T-helper 22 cell (primary cell): ENCODE results near the gene STX16.

Source experiments
- DNase-seq: peaks from one replicate; pipeline ENCODE4 v3.0.0-alpha.2; 2020; ENCODE audit warnings: low read depth

STX16 gene

DNA sequence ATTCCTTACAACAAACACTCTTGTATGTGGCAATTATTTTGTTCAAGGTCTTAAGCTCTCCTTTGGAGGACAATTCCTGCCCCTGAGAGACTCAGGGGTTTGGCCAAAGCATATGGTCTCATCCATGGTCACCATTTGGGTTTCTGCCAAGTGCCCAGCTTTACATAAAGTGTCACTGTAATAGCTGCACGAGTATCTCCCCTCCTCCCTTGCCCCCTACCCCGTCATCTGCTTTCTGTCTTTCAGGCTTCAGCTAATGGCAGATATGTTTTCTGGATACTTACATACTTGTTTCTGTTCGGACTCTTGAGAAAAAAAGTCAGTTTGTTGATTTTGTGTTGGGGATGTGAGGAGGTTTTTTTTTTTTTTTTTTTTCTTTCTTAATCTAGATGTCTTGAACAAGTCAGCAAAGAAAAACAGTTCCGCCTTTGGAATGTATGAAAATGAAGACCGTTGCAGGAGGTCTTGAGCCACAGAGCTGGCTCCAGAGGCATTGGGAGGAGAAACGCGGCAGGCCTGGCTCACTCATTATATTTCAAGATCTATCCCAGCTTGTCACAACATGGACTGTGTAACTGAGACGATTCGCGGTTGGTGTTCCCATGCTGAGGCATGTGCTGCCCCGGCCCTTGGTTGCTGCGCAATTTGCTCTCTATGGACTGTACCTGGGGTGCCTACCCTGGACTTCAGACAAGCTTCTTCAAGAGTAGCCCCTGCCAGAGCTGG is 32.6 kb upstream of the STX16 start:
- DNase-seq = no peak

DNA sequence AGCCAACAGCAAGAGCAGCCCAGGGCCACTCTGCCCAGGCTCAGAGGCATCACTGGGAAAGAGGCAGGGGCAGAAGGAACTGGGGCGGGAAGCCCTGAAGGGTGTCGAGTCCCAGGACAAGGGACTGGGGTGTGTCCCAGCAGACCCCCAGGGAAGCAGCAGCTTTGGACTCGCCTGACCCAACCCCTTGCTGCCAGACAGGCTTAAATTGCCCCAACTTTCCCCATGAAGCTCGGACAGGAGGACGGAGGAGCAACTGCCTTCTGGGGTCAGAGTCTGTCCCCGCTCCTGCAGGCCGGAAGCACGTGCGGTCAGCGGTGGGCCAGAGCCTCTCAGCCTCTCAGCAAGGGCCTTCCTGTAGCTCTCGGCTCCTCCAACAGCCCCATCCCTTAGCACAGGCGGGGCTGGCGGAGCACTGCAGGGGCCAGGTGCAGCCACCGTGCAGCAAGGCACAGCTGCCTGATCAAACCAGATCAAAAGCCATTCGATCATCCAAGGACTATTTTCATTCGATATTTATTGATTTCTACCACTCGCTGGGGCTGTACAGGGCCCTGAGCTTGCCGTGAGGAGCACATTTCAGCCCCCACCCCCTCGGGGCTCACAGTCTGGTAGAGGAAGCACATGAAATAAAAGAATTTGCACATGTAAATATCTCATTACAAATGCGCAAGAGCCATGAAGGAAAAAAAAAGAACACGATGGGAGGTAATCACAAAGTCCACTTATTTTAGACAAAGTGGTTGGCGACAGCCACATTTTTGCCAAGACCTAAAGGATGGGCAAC is 31.8 kb upstream of the STX16 start:
- no peak for DNase-seq

DNA sequence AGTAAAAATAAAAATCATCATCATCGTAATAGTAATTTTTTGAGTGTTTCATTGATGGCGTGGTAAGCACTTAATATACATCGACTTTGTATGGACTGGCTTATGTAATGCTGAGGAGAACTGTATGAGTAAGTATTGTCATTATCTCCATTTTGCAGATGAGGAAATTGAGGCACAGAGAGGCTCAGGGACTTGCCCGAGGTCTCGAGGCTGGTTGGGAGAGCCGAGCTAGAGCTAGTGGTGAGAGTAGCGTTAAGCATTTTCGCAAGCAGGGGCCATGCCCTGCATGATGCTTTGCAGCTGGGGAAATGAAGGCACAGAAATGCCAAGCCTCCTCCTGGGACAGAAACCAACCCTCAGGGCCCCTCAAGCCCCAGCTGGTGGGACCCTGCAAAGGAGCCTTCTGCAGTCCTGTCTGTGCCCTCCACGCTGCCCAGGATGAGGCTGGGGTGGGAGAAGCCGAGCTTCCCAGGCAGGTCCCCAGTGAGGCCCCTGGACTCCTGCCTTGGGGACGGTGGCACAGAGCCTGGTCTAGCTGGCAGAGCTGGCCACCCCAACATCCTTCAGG is 31.1 kb upstream of the STX16 start:
- no peak for DNase-seq

DNA sequence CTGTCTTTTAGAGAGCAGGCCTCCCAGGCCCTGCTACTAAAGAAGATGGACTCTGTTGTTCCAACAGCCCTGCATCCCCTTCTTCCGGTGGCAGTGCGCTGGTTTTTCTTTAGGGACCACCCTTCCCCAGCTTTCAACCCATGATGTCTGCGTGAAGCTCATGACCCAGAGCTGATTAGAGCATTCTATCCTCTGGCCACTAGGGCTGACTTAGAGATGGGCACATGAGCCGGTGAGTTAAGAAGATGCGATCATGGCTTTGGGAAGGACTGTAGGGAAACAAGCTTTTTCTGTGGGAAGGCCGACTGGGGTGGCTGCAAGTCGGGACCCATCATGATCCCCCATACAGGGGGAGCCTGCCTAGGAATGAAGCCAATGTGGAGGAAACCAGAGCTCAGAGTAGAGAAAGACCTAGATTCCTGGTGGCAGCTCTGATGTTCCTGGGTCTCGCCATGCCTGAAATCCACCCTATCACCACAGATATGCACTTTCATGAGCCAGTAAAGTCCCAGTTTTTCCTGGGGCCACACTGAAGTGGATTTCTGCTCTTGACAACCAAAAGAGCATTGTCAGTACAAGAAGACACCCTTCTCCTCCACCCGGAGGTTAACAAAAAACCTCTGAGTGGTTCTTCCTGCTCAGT is 29.1 kb upstream of the STX16 start:
- DNase-seq = no peak

GRCh38 chr20:58622671-58623578 is 28.2 kb upstream of the STX16 start:
- DNase-seq = no peak

DNA sequence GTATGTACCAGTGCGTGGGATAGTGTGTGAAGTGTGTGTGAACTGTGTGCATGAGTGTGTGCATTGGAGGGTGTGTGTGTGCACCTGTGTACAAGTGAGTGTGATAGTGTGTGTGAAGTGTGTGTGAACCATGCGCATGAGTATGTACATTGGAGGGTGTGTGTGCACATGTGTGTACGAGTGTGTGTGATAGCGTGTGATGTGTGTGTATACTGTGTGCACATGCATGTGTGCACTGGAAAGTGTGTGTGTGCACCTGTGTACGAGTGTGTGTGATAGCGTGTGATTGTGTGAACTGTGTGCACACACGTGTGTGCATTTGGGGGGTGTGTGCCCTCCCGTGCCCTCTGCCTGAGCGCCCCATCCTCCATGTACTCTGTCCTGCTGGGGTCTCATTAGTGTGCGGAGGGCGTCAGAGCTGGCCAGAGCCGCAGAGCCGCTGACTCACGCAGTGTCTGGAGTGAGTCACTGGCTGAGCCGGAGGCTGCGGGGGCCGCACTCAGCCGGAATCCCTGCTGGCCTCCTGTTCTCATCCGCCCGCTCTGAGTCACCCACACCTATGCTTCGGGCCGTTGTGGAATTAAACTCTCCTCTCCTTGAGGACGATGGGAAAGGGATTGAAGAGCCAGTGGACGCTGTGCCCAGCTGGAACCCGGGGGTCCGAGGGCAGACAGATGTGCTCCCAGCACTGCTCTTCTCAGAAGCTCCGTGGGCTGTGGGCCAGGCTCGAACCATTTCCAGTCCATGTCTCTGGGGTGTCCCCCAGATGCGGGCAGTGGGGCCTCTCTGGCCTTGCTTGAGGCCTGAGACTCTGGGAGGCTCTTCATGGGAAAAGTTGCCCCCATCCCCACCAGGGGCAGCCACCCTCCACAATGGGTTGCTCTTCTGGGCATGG is 27.3 kb upstream of the STX16 start:
- DNase-seq = no peak

DNA sequence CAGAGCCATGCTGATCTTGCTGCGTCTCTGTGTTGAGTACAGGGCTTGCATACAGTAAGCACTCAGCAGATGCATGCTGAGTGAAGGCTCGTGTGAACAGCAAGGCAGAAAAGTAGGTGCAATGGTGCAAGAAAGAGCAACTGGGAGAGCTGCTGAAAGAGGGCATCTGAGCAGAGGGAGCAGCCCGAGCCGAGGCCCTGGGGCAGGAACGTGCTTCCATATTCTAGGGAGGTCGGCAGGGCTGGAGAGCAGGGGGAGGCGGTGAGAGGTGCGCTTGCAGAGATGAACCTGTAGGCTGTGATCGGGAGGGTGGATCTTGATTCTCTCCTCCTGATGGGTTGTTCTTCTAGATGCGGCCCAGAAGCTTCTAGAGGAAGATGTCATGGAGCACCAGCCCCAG is 26.4 kb upstream of the STX16 start:
- no peak for DNase-seq

GRCh38 chr20:58625585-58625984 is 25.5 kb upstream of the STX16 start:
- DNase-seq = no peak

DNA sequence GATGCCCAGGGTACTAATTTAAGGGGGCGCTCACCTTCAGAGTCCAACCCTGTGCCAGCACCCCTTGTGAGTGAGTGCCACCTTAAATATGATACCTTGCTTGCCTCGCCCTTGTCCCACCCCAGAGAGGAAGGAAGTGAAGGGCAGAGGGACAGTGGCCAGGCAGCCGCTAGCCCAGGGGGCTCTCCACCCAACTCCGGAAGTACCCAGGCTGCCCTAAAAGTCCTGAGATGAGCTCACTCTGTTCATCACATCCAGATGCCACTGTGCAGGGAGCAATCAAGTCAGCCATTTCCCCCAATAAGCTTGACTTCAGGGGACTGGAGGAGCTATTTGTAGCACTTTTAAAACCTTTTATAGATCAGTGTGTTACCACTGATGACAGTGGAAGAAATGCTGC is 25.0 kb upstream of the STX16 start:
- DNase-seq = no peak

DNA sequence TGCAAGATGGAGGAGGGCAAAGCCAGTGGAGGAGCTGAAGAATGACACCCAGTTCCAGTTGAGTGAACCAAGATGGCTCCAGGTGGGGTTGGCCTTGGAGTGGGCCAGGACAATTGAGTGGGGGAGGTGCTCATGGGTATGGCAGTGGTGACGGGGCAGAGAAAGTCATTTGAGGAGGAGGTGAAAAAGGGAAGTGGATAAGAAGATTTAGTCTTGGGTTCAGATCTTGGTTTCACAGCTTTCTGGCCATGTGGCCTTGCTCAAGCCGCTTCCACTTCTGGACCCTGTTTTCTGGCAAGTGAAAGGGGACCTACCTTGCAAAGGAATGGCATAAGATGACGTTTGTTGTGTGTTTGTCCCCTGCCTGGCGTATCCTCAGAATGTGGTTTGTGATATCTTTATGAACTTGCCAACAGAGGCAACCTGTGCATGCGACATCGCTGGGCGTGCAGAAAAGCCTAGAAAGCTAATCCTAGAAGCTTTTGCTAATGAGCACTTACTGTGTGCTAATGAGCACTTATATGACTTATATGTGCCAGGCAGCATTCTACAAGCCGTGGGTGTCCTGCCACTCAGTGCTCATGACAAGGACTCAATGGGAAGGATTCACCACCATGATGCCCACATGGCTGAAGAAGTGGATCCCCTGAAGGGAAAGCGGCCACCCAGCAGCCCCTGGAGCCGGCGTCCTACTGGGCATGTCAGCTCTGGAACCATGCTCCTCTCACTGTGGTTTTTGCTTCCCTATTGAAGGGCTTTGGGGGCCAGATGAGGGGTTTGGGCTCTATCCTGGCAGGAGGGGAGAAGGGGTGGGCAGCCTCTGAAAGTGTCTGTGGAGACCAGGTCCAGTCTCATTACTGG is 23.6 kb upstream of the STX16 start:
- peak; percentile 12 for DNase-seq

DNA sequence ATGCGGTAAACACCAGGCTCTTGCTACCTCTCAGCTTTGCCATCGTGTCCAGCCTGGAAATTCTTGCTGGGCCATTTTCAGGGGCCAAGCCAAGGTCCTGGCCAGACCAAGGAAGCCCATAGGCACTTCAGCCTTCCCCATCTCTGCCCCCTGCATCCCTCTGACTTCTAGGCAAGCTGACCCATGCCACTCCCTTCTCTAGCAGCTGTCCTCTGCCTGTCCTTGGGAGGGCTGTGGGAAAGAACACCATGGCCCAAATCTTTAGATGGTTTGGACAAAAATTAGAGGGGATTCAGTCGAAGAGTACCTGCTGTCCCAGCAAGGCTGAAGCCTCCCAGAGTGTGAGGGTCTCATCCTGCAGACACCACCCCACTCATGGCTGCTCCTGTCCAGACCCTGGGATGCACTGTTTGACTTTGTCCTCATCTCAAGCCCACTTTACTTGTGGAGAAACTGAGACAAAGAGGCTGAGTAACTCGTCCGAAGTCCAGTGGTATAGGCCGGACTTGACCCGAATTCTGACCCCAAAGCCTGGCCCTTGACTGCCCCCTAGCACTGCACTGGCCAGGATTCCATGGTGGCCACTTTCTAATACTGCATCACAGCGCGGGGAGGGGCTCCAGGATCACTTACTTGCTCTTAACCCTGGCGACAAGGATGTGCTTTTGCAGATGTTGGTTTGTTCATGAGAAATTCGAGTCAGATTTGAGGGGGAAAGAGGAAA is 22.4 kb upstream of the STX16 start:
- DNase-seq = no peak

DNA sequence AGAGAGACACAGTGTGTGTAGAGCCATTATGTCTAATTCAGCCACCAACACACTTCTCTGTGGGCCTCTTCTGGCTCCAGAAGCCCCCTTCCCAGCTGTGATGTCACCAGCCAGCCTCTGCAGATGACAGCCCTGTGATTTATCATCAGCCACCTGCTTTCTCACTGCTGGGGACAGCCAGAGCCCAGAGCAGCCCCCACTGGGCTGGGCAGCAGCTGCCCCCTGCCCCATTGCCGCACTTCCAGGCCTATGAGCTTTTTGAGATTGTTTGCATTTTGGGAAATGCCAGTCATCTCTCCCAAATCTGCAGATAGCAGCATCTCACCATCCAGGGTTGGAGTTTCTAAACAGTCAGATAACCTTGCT is 21.9 kb upstream of the STX16 start:
- DNase-seq = no peak

- no peak for DNase-seq
Measured at GRCh38 chr20:58630063-58630462, 21.0 kb upstream of the STX16 start.

- DNase-seq = no peak
Measured at GRCh38 chr20:58633161-58634053, 17.7 kb upstream of the STX16 start.

- no peak for DNase-seq
Measured at GRCh38 chr20:58634059-58634458, 17.0 kb upstream of the STX16 start.

GRCh38 chr20:58634521-58635278 is 16.4 kb upstream of the STX16 start:
- no peak for DNase-seq

- no peak for DNase-seq
Measured at GRCh38 chr20:58635279-58635665, 15.8 kb upstream of the STX16 start.
